Uterus (tissue), 4 donors: Measurements from ENCODE around the gene NLRP6. TPM values are rescaled to one million over a fixed set of nuclear protein-coding genes. Genes with fewer than 3 reads are reported as not detected.

Experiments
- DNase-seq, 2 donors: peaks; one replicate each; pipeline ENCODE4 v3.0.0-alpha.2; 2019 to 2020
- H3K27ac ChIP-seq, 2 donors: fragments of 200-600 bp; sonication (generic); 1 replicate in 1 of 2; 2 replicates in 1 of 2; pipeline ENCODE4 v1.5.1; 2016 to 2018
- H3K27me3 ChIP-seq, 2 donors: fragments of 200-600 bp; sonication (generic); one replicate each; pipeline ENCODE4 v1.5.1; 2018 to 2019; ENCODE audit warnings: control low read depth in 1 of 2
- H3K36me3 ChIP-seq, 2 donors: fragments of 200-600 bp; sonication (generic); one replicate each; pipeline ENCODE4 v1.5.1; 2019; ENCODE audit warnings: control low read depth in 1 of 2
- H3K4me1 ChIP-seq, 2 donors: fragments of 200-600 bp; sonication (generic); one replicate each; pipeline ENCODE4 v1.5.1; 2018 to 2019; ENCODE audit warnings: control low read depth in 1 of 2
- H3K4me3 ChIP-seq, 2 donors: fragments of 200-600 bp; sonication (generic); 1 replicate in 1 of 2; 2 replicates in 1 of 2; pipeline ENCODE4 v1.5.1; 2018 to 2019; ENCODE audit warnings: mild to moderate bottlenecking in 1 of 2
- H3K9me3 ChIP-seq, 2 donors: fragments of 200-600 bp; sonication (generic); one replicate each; pipeline ENCODE4 v1.5.1; 2019; ENCODE audit warnings: control low read depth in 1 of 2
- CTCF ChIP-seq, 4 experiments: fragments of 200-600 bp in 2 of 4; fragments of 450-650 bp in 2 of 4; sonication (generic) in 2 of 4; IDR thresholded peaks; one replicate each; pipeline ENCODE4 v1.5.1; 2016 to 2019; ENCODE audit warnings: antibody characterized with exemption in 4 of 4, mild to moderate bottlenecking in 2 of 4, moderate library complexity in 1 of 4
- POLR2A ChIP-seq, 2 donors: fragments of 450-650 bp; IDR thresholded peaks; one replicate each; pipeline ENCODE4 v1.6.1; 2016; ENCODE audit warnings: antibody characterized with exemption in 2 of 2, mild to moderate bottlenecking in 1 of 2, moderate library complexity in 1 of 2
- intact Hi-C: fragments of 100-400 bp; cut with DNase I; formaldehyde crosslinking; loops from one replicate; pipeline ENCODE4 v1.15.1; 2023; ENCODE audit warnings: low total_unique reads
- total RNA-seq, 4 donors: library from RNA; depleted of rRNA in 3 of 4; stranded (reverse); fragments of >200 nt in 3 of 4; gene quantifications; one replicate each; pipeline versions ENCODE4 v1.1.0 to v1.2.4, GENCODE V29; 2014 to 2023
- donor health status: DM: yes; HTN: yes; CAD: no.

NLRP6 gene
- total RNA-seq, 4 donors from 2014 or later: 0.30 to 0.51 TPM; not detected in 2

GRCh38 chr11:289712-290620 lies 11.8 kb downstream of the NLRP6 start:
- DNase-seq: peak; percentile 16
- H3K27ac ChIP-seq: peak overlapping the region in 1 of 2 donors; percentile 61

GRCh38 chr11:290621-291231 lies 12.5 kb downstream of the NLRP6 start:
- no peaks in the 10 kb centered on the region for H3K9me3 ChIP-seq
- no peaks in the 10 kb centered on the region for H3K27me3 ChIP-seq
- peak in 1 of 2 donors; percentile 11 for DNase-seq
- peaks cover 0 to 6% of the 10 kb centered on the region in 2 donors for H3K4me1 ChIP-seq
- no peak overlapping the region for H3K4me3 ChIP-seq
- no peaks in the 10 kb centered on the region for H3K36me3 ChIP-seq
- TF ChIP-seq CTCF (IDR thresholded peaks at IDR 0.05) (no peak), POLR2A (IDR thresholded peaks at IDR 0.05) (no peak)
- H3K27ac ChIP-seq: no peak overlapping the region
- intact Hi-C loops: loop anchor here (5.0 kb wide), 1 partner anchor 77 kb away; the partner anchor contains the start of gene B4GALNT4

More at GRCh38 chr11:289712-290620, 11.8 kb downstream of the NLRP6 start:
- no peaks in the 10 kb centered on the region for H3K36me3 ChIP-seq
- TF ChIP-seq POLR2A (IDR thresholded peaks at IDR 0.05) (no peak), CTCF (IDR thresholded peaks at IDR 0.05) (no peak)
- peak overlapping the region in 1 of 2 donors; percentile 29 for H3K4me3 ChIP-seq
- intact Hi-C loops: loop anchor here (5.0 kb wide), 1 partner anchor 77 kb away; the partner anchor contains the start of gene B4GALNT4
- peaks cover 0 to 6% of the 10 kb centered on the region in 2 donors for H3K4me1 ChIP-seq
- no peaks in the 10 kb centered on the region for H3K27me3 ChIP-seq
- no peaks in the 10 kb centered on the region for H3K9me3 ChIP-seq

GRCh38 chr11:291281-292210 lies 13.3 kb downstream of the NLRP6 start:
- no peak for DNase-seq
- H3K4me1 ChIP-seq: peaks cover 0 to 6% of the 10 kb centered on the region in 2 donors
- H3K27me3 ChIP-seq: no peaks in the 10 kb centered on the region
- intact Hi-C loops: loop anchor here (5.0 kb wide), 1 partner anchor 76 kb away; the partner anchor contains the start of gene B4GALNT4
- no peak overlapping the region for H3K4me3 ChIP-seq
- H3K9me3 ChIP-seq: no peaks in the 10 kb centered on the region
- no peak for TF ChIP-seq CTCF (IDR thresholded peaks at IDR 0.05)
- no peak for TF ChIP-seq POLR2A (IDR thresholded peaks at IDR 0.05)
- H3K36me3 ChIP-seq: no peaks in the 10 kb centered on the region
- H3K27ac ChIP-seq: no peak overlapping the region

- no peak overlapping the region for H3K4me3 ChIP-seq
- H3K27ac ChIP-seq: no peak overlapping the region
- no peaks in the 10 kb centered on the region for H3K36me3 ChIP-seq
- H3K9me3 ChIP-seq: no peaks in the 10 kb centered on the region
- peaks cover 0 to 6% of the 10 kb centered on the region in 2 donors for H3K4me1 ChIP-seq
- intact Hi-C loops: loop anchor here (5.0 kb wide), 1 partner anchor 75 kb away; the partner anchor contains the start of gene B4GALNT4
- no peak for DNase-seq
- H3K27me3 ChIP-seq: no peaks in the 10 kb centered on the region
- TF ChIP-seq CTCF (IDR thresholded peaks at IDR 0.05) (no peak), POLR2A (IDR thresholded peaks at IDR 0.05) (no peak)
Measured at GRCh38 chr11:292211-293121, 14.3 kb downstream of the NLRP6 start.
